HG03095 (cell line): ENCODE results near the gene UTP3.
"Not testable (repeated sequence)": the region's sequence is repeated elsewhere in the genome, so short reads cannot be mapped to it uniquely, and the experiment has no call there.

ENCODE experiments used
- ATAC-seq: cut with Tn5 transposase; IDR thresholded peaks from one replicate; pipeline ENCODE4 v1.9.1; 2021; ENCODE audit warnings: moderate library complexity; ENCODE audit not compliant: unreplicated experiment

Gene UTP3

DNA sequence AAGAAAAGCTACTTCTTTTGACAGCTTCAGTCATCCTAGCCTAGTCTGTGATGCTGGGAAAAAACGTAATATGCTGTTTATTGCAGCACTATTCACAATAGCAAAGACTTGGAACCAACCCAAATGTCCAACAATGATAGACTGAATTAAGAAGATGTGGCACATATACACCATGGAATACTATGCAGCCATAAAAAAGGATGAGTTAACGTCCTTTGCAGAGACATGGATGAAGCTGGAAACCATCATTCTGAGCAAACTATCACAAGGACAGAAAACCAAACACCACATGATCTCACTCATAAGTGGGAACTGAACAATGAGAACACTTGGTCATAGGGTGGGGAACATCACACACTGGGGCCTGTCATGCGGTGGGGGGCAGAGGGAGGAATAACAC lies 6.2 kb upstream of the UTP3 start:
- not testable (repeated sequence) for ATAC-seq

GRCh38 chr4:70687392-70687791 lies 940 bp upstream of the UTP3 start:
- ATAC-seq = no peak

DNA sequence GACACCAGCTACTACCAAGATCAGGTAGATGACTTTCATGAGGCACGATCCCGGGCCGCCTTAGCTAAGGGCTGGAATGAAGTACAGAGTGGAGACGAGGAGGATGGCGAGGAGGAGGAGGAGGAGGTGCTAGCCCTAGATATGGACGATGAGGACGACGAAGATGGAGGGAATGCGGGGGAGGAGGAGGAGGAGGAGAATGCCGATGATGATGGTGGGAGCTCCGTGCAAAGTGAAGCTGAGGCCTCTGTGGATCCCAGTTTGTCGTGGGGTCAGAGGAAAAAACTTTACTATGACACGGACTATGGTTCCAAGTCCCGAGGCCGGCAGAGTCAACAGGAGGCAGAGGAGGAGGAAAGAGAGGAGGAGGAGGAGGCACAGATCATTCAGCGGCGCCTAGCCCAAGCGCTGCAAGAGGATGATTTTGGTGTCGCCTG lies 481 bp downstream of the UTP3 start:
- ATAC-seq = no peak

GRCh38 chr4:70691661-70692060 lies 3.3 kb downstream of the UTP3 start:
- no peak for ATAC-seq

GRCh38 chr4:70694633-70695032 lies 6.3 kb downstream of the UTP3 start:
- not testable (repeated sequence) for ATAC-seq

GRCh38 chr4:70698435-70698834 lies 10.1 kb downstream of the UTP3 start:
- not testable (repeated sequence) for ATAC-seq

- no peak for ATAC-seq
Measured at GRCh38 chr4:70700712-70701111, 12.4 kb downstream of the UTP3 start.

DNA sequence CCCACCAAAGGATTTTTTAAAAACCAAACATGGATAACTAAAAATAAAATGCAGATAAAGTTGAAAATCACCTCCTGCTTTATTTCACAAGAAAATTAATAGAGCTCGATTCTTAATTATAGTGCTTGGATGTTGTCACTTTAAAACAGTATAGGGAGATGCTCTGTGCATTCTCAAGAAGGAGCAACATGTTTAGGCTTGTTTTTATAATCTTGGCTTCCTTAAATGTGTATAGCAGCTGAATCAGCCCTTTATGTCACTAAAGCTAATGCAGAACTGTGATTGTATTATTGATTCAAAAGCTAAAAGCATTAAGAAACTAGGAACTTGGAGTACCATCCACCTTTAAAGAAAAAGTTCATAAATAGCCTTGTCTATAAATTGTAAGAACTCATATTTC lies 12.9 kb downstream of the UTP3 start:
- ATAC-seq = no peak

- ATAC-seq = not testable (repeated sequence)
Measured at GRCh38 chr4:70702592-70702991, 14.3 kb downstream of the UTP3 start.

GRCh38 chr4:70703619-70704214 lies 15.4 kb downstream of the UTP3 start:
- no peak for ATAC-seq

- ATAC-seq = peak; percentile 49
Measured at GRCh38 chr4:70704215-70704930, 16.0 kb downstream of the UTP3 start.

- peak; percentile 32 for ATAC-seq
Measured at GRCh38 chr4:70704931-70705182, 16.5 kb downstream of the UTP3 start.

DNA sequence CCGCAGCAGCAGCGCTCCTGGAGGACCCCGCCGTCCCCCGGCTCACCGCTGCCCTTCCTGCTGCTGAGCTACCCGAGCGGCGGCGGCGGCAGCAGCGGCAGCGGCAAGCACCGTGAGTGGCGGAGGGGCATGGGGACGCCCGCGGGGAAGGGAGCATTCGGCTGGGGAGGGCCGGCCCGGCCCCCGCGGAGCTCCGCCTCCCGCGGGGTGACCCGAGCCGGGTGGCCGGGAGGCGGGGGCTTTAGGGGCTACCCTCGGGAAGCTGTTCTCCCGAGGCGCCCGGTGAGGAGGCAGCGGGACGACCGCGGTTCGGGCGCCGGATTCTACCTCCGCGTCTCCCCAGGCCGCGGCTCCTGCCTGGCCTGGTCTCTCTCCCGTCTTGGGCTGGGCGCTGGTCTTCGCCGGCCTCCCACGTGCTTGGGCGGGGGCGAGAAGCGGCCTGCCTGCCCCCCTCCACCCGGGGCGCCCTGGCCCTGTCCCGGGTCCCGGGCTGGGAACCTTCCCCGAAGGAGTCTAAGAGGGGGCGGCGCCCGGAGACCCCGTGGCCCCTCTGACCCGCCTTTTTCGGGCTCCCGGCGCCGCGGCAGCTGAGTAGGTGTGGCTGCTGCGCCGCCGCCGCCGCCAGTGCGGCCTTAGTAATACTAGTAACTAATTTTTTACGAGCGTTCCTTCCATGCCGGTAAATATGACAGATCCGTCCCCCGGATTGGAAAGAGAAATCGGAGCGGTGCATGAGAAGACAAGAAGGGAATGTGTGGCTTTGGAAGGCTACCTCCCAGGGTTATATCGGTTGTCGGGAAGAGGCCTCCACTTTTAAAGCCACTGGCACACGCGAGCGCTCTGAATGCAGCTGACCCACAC lies 17.1 kb downstream of the UTP3 start:
- ATAC-seq = peak; percentile 57

DNA sequence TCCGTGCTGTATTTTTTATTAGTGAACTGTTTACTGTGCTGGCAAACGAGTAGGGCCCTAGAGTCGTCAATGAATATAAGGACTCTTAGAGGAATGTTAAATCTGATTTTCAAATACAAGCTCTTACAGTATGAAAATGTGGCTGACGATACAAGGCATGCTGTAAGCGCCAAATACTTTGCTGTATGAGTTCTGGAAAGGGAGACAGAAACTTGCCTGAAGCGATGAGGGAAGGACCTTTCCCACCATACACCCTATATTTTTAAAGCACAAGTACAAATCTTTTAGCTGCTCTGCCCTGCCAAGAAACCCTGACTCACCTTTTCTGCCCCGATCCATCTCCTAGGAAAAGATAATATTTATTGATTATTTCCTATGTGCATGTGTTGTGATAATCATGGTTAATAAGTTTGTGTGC lies 17.7 kb downstream of the UTP3 start:
- no peak for ATAC-seq

DNA sequence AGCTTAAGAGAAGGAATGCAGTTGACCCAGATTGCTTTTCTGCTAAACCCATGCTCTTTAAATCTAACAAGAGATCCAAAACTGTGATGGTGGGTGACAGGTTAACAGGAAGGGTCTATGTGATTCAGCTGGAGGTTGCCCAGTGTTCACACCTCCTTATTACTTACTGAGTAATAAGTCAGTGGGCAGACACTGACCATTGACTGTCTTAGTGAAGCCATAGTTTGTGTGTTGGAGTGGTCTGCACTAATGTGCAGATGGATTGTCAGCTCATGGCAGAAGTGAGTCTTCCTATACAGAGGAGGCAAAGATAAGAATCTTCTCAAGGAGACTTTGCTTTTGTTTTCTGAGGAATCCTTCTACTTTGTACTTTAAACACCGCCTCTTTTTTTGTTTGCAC lies 18.2 kb downstream of the UTP3 start:
- no peak for ATAC-seq

- no peak for ATAC-seq
Measured at GRCh38 chr4:70709611-70710205, 21.4 kb downstream of the UTP3 start.

- no peak for ATAC-seq
Measured at GRCh38 chr4:70711599-70711998, 23.3 kb downstream of the UTP3 start.

- ATAC-seq = no peak
Measured at GRCh38 chr4:70712150-70712549, 23.8 kb downstream of the UTP3 start.

- ATAC-seq = peak; percentile 4
Measured at GRCh38 chr4:70712604-70713452, 24.5 kb downstream of the UTP3 start.

- ATAC-seq = peak; percentile 42
Measured at GRCh38 chr4:70713453-70714078, 25.2 kb downstream of the UTP3 start.
